ENCODE data around the gene HOXA9.
A peak's percentile ranks its signal among the peaks of the same experiment; 100 is the strongest.

The HOXA9 gene

DNA sequence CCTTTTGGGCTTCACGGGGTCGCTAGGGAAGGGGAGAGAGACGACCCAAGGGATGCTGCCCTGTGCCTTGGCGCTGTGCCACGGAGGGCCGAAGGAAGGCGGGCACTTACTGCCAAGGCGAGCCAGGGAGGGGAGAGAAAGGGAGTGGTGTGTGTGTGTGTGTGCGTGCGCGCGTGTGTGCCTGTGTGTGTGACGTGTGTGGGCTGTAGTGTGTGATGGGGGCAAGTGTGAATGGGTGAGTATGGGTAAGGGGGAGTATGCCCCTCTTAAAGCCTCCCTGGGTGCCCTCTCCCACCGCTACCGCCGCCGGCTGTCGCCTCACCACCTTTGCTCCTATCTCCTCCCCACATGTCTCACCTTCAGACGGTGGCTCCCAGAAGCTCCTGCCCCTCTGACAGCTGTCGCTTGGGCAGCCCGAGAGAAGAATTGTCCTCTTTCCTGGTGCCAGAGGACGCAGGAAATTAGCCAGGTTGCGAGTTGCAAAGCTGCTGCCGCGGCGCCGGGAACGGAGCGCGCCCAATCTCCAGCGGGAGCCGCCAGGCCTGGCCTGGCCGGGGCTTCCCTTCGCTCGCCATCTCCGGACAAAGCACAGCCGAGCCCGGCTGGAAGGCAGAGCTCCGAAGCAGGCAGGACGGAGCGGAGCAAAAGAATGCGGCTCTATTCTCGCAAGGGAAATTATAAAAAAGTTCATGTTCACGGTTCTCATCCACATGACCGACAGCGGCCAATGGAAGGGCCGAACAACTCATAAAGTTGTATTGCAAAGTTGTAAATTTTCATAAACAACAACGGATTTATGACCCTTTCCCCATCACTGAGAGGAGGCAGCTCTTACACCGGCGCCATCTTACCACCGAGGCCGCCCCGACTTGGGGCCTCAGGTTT lies 13.2 kb downstream of the HOXA9 start, which contains the start of gene HOXA3:
Gene HOXA3 (minus strand): TSS at position 653 of the 885 bp plus-strand sequence. CDS start 41,943 bp downstream, outside the sequence.
- no peak for TF ChIP-seq CTCF (IDR thresholded peaks at IDR 0.05; ENCODE audit: extremely low read depth, insufficient read depth, missing control alignments)
- DNase-seq (ENCODE audit: low spot score) = no peak
- in situ Hi-C loops (cut with MboI; ENCODE audit: low pct_unique_long_range_greater_than_20kb, low sequenced_read_pairs, unreplicated experiment) = loop anchor here (10.0 to 25.0 kb wide), 2 partner anchors 93 to 790 kb away; partner anchors contain the start of gene EVX1

- in situ Hi-C loops (cut with MboI; ENCODE audit: low pct_unique_long_range_greater_than_20kb, low sequenced_read_pairs, unreplicated experiment) = loop anchor here (10.0 to 25.0 kb wide), 2 partner anchors 93 to 789 kb away; partner anchors contain the start of gene EVX1
- TF ChIP-seq CTCF (IDR thresholded peaks at IDR 0.05; ENCODE audit: extremely low read depth, insufficient read depth, missing control alignments) = no peak
- no peak for DNase-seq (ENCODE audit: low spot score)
Observed at GRCh38 chr7:27151341-27151930, 13.9 kb downstream of the HOXA9 start.

- TF ChIP-seq CTCF (IDR thresholded peaks at IDR 0.05; ENCODE audit: extremely low read depth, insufficient read depth, missing control alignments) = peak; percentile 93
- in situ Hi-C loops (cut with MboI; ENCODE audit: low pct_unique_long_range_greater_than_20kb, low sequenced_read_pairs, unreplicated experiment) = loop anchor here (10.0 to 25.0 kb wide), 2 partner anchors 94 to 788 kb away; partner anchors contain the start of gene EVX1
- peak; percentile 93 for DNase-seq (ENCODE audit: low spot score)
Observed at GRCh38 chr7:27150568-27151340, 14.6 kb downstream of the HOXA9 start.

DNA sequence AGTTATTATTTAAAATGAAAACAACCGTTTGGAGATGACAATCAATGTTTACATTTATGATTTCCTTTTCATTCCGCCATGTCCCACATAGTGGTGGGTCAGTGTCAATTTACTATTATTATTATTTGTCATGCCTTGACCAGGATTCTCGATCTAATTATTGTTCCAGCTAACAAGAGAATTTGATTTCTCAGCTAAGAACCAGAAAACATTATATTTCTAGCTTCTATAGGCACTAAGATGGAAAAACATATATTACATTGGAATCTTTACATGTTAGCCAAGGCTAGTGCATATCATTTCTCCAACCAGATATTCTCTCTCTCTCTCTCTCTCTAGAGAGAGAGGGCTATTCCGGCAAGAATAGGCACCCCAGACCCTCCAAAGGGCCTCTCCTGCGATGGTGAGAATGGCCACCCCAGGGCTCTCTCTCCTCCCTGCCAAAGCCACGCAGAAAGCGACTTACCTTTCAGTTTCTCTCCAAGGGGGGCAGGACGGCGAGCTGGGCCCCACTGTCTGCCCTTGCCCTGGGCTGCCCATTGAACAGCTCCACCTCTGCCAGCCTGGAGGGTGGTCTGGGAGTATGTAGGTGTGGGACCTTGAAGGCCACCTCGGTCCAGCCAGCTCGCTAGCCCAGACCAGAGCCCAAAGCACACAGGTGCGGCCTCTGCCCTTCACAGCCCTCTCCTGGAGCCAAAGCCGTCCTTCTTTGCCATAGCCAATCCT lies 15.3 kb downstream of the HOXA9 start:
- in situ Hi-C loops (cut with MboI; ENCODE audit: low pct_unique_long_range_greater_than_20kb, low sequenced_read_pairs, unreplicated experiment) = loop anchor here (10.0 to 25.0 kb wide), 2 partner anchors 95 to 788 kb away; partner anchors contain the start of gene EVX1
- TF ChIP-seq CTCF (IDR thresholded peaks at IDR 0.05; ENCODE audit: extremely low read depth, insufficient read depth, missing control alignments) = no peak
- no peak for DNase-seq (ENCODE audit: low spot score)

- no peak for DNase-seq (ENCODE audit: low spot score)
- no peak for TF ChIP-seq CTCF (IDR thresholded peaks at IDR 0.05; ENCODE audit: extremely low read depth, insufficient read depth, missing control alignments)
- in situ Hi-C loops (cut with MboI; ENCODE audit: low pct_unique_long_range_greater_than_20kb, low sequenced_read_pairs, unreplicated experiment) = no loop called here
Observed at GRCh38 chr7:27148756-27149641, 16.3 kb downstream of the HOXA9 start.
